Gastroesophageal sphincter (tissue), 4 donors: ENCODE data around the gene APP. TPM values are rescaled to one million over a fixed set of nuclear protein-coding genes. Genes with fewer than 3 reads are reported as not detected.

ENCODE experiments used
- ATAC-seq: fragments of 150-250 bp; one replicate; pipeline ENCODE4 v1.9.1; 2016; ENCODE audit warnings: mild to moderate bottlenecking, moderate library complexity
- H3K27ac ChIP-seq, 4 donors: fragments of 200-600 bp; sonication (generic) in 3 of 4; 1 replicate in 3 of 4; 2 replicates in 1 of 4; pipeline ENCODE4 v1.5.1; 2016 to 2019
- H3K27me3 ChIP-seq: fragments of 200-600 bp; sonication (generic); one replicate; pipeline ENCODE4 v1.5.1; 2019
- H3K36me3 ChIP-seq, 2 donors: fragments of 200-600 bp; sonication (generic); one replicate each; pipeline ENCODE4 v1.5.1; 2019; ENCODE audit warnings: control low read depth in 1 of 2
- H3K4me1 ChIP-seq, 3 donors: fragments of 200-600 bp; sonication (generic); 1 replicate in 2 of 3; 2 replicates in 1 of 3; pipeline ENCODE4 v1.5.1; 2016 to 2019; ENCODE audit warnings: control low read depth in 2 of 3
- H3K4me3 ChIP-seq, 2 donors: fragments of 200-600 bp; sonication (generic); one replicate each; pipeline ENCODE4 v1.5.1; 2019; ENCODE audit warnings: mild to moderate bottlenecking in 1 of 2, moderate library complexity in 1 of 2
- H3K9me3 ChIP-seq, 3 donors: fragments of 200-600 bp; sonication (generic); one replicate each; pipeline ENCODE4 v1.5.1; 2017 to 2019; ENCODE audit warnings: control low read depth in 2 of 3
- EP300 ChIP-seq: sonication (generic); formaldehyde crosslinking; IDR thresholded peaks from one replicate; pipeline ENCODE4 v1.6.1; 2017; ENCODE audit warnings: antibody characterized with exemption, mild to moderate bottlenecking
- POLR2A ChIP-seq, 2 donors: fragments of 450-650 bp; IDR thresholded peaks; one replicate each; pipeline ENCODE4 v1.6.1; 2017; ENCODE audit warnings: antibody characterized with exemption in 2 of 2, mild to moderate bottlenecking in 2 of 2, moderate library complexity in 1 of 2
- POLR2AphosphoS5 ChIP-seq: sonication (generic); formaldehyde crosslinking; IDR thresholded peaks from one replicate; pipeline ENCODE4 v1.6.1; 2017; ENCODE audit warnings: antibody characterized with exemption
- WGBS, 2 donors: methylation state at CpG; one replicate each; pipeline ENCODE4 v1.1.5; 2018; ENCODE audit warnings: low coverage in 1 of 2; 5-methylcytosine and 5-hydroxymethylcytosine counted together
- total RNA-seq, 4 donors: library from RNA; depleted of rRNA; stranded (reverse); fragments of >200 nt; gene quantifications; one replicate each; pipeline ENCODE4 v1.1.0, GENCODE V29; 2016
- TF ChIP-seq, protein P1 (sequence below), 4 experiments: fragments of 200-600 bp in 2 of 4; fragments of 450-650 bp in 2 of 4; sonication (generic) in 1 of 4; IDR thresholded peaks; one replicate each; pipeline ENCODE4 v1.5.1; 2017 to 2019; ENCODE audit warnings: antibody characterized with exemption in 4 of 4, mild to moderate bottlenecking in 2 of 4, moderate library complexity in 2 of 4

APP gene
- total RNA-seq, 4 donors from 2014 or later = 282 to 724 (median 545) TPM

GRCh38 chr21:26077521-26077920 lies 93.0 kb downstream of the APP start:
- 17 to 39% methylated on average over 6 to 7 of the region's 7 CpGs for WGBS, 2 donors
- TF ChIP-seq POLR2AphosphoS5 (no peak), EP300 (no peak)
- H3K9me3 ChIP-seq = no peaks in the 10 kb centered on the region
- peak overlapping the region in 2 of 4 donors; percentile 18 to 27 for H3K27ac ChIP-seq
- H3K4me3 ChIP-seq = peak overlapping the region in 1 of 2 donors; percentile 13
- peak; percentile 60 for ATAC-seq
- H3K27me3 ChIP-seq = no peaks in the 10 kb centered on the region
- H3K4me1 ChIP-seq = peaks cover 0 to 17% (median 0%) of the 10 kb centered on the region in 3 donors
- no peaks in the 10 kb centered on the region for H3K36me3 ChIP-seq

DNA sequence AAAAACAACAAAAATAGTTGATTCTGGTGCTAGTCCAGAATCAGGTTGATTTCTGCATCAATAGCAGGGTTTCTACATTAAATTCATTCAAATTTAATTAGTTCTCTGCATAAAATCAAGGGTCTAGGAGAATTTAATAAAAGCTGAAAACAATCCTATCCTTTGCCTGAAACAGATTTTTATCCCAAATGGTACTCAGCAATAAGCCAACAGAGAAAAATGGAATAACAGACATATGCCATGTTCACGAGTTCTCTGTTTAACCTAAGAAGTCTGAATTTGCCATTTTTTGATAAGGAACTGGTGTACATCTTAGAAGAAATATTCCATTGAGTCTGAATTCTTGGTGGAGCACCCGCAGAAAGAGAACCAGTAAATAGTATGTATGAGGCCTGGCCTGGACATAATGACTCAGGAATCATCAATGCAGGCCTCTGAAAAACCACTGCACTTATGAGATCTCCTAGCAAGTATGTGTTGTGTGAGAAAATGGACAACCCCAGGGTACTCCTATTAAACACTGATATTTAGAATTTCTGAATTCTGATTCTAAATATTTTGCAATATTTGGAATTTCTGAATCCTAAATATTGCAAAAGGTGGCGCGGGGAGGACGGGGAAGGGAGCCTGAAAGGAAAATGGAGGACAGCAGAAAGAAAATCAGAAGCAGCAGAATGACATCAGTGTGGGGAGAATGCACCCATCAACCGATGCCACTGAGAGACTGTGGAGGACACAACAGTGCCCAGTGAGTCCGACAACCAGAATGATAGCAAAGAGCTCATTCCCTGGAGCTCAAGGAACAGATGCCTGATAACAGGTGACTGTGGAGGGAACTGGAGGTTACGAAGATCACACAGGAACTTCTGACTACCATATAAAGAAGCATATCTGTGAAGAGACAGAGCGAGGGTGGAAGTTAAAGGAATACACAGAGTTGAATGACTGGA lies 97.6 kb downstream of the APP start:
- TF ChIP-seq, protein P1, sequence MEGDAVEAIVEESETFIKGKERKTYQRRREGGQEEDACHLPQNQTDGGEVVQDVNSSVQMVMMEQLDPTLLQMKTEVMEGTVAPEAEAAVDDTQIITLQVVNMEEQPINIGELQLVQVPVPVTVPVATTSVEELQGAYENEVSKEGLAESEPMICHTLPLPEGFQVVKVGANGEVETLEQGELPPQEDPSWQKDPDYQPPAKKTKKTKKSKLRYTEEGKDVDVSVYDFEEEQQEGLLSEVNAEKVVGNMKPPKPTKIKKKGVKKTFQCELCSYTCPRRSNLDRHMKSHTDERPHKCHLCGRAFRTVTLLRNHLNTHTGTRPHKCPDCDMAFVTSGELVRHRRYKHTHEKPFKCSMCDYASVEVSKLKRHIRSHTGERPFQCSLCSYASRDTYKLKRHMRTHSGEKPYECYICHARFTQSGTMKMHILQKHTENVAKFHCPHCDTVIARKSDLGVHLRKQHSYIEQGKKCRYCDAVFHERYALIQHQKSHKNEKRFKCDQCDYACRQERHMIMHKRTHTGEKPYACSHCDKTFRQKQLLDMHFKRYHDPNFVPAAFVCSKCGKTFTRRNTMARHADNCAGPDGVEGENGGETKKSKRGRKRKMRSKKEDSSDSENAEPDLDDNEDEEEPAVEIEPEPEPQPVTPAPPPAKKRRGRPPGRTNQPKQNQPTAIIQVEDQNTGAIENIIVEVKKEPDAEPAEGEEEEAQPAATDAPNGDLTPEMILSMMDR (IDR thresholded peaks at IDR 0.05) = no peak
- TF ChIP-seq POLR2AphosphoS5 (no peak), POLR2A (IDR thresholded peaks at IDR 0.05) (no peak), EP300 (no peak)
- Histone ChIP-seq H3K27me3 (no peaks in the 10 kb centered on the region), H3K27ac (no peak overlapping the region), H3K36me3 (no peaks in the 10 kb centered on the region), H3K4me1 (peaks cover 5 to 52% (median 11%) of the 10 kb centered on the region in 3 donors), H3K9me3 (no peaks in the 10 kb centered on the region), H3K4me3 (no peak overlapping the region)
- ATAC-seq = no peak
- 88 to 90% methylated on average over 4 to 9 of the region's 9 CpGs for WGBS, 2 donors

GRCh38 chr21:26070822-26071425 lies 99.6 kb downstream of the APP start:
- Histone ChIP-seq H3K27ac (peak overlapping the region in 2 of 4 donors; percentile 25 to 42), H3K9me3 (no peaks in the 10 kb centered on the region), H3K27me3 (no peaks in the 10 kb centered on the region), H3K4me3 (no peak overlapping the region), H3K4me1 (peaks cover 5 to 54% (median 11%) of the 10 kb centered on the region in 3 donors), H3K36me3 (no peaks in the 10 kb centered on the region)
- ATAC-seq = peak; percentile 79
- no peak for TF ChIP-seq POLR2AphosphoS5
- no peak for TF ChIP-seq EP300
- TF ChIP-seq, protein P1 (IDR thresholded peaks at IDR 0.05) = no peak
- no peak for TF ChIP-seq POLR2A (IDR thresholded peaks at IDR 0.05)
- WGBS, 2 donors = 15 to 44% methylated on average over 6 of the region's 8 CpGs

DNA sequence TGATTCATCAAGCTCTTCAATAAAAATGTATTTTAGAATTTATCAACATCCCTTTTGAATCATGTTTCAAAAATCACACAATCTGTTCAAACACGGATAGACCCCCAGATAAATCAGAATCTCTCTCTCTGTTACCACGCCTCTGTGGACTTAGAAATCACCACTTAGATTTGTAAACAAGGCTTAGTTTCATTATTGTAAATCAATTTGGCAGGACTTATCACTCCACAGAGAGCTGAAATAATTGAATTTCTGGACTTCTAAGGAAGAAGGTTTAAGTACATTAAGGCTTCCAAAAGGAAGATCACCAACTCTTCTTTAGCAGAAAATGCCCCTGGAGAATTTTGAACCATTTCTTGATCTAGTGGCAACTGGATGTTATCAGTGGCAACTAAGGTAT lies 100.4 kb downstream of the APP start:
- H3K4me3 ChIP-seq = no peak overlapping the region
- H3K36me3 ChIP-seq = no peaks in the 10 kb centered on the region
- TF ChIP-seq POLR2A (IDR thresholded peaks at IDR 0.05) = no peak
- TF ChIP-seq EP300 = no peak
- TF ChIP-seq, protein P1 (IDR thresholded peaks at IDR 0.05) = no peak
- TF ChIP-seq POLR2AphosphoS5 = no peak
- 88 to 89% methylated on average over 2 of the region's 2 CpGs for WGBS, 2 donors
- no peak for ATAC-seq
- no peaks in the 10 kb centered on the region for H3K9me3 ChIP-seq
- H3K27me3 ChIP-seq = no peaks in the 10 kb centered on the region
- no peak overlapping the region for H3K27ac ChIP-seq
- peaks cover 5 to 54% (median 11%) of the 10 kb centered on the region in 3 donors for H3K4me1 ChIP-seq

- H3K36me3 ChIP-seq = no peaks in the 10 kb centered on the region
- H3K27ac ChIP-seq = no peak overlapping the region
- no peaks in the 10 kb centered on the region for H3K9me3 ChIP-seq
- no peak for TF ChIP-seq EP300
- TF ChIP-seq, protein P1 (IDR thresholded peaks at IDR 0.05) = no peak
- H3K4me3 ChIP-seq = no peak overlapping the region
- no peaks in the 10 kb centered on the region for H3K27me3 ChIP-seq
- peaks cover 5 to 54% (median 11%) of the 10 kb centered on the region in 3 donors for H3K4me1 ChIP-seq
- ATAC-seq = no peak
- WGBS, 2 donors = 93 to 100% methylated on average over 3 to 4 of the region's 4 CpGs
These were observed 101.8 kb downstream of the APP start for GRCh38 chr21:26068776-26069175.
